Duodenal mucosa (tissue), 2 donors: Measurements from ENCODE around the gene SIRT2.
"Not testable (repeated sequence)": the region's sequence is repeated elsewhere in the genome, so short reads cannot be mapped to it uniquely, and the experiment has no call there.

Source experiments
- H3K27ac ChIP-seq: one replicate; pipeline ENCODE4 v1.7.0; 2013; ENCODE audit warnings: low read depth, low read length
- H3K27me3 ChIP-seq, 2 donors: one replicate each; pipeline ENCODE4 v1.7.0; 2013; ENCODE audit warnings: low read length in 2 of 2, control low read depth in 1 of 2; ENCODE audit not compliant: insufficient read depth in 2 of 2, control insufficient read depth in 1 of 2
- H3K36me3 ChIP-seq, 2 donors: one replicate each; pipeline ENCODE4 v1.7.0; 2013; ENCODE audit warnings: low read length in 2 of 2, control low read depth in 1 of 2; ENCODE audit not compliant: insufficient read depth in 2 of 2, control insufficient read depth in 1 of 2
- H3K4me1 ChIP-seq, 2 donors: one replicate each; pipeline ENCODE4 v1.7.0; 2013; ENCODE audit warnings: low read length in 2 of 2, control low read depth in 1 of 2; ENCODE audit not compliant: insufficient read depth in 2 of 2, control insufficient read depth in 1 of 2
- H3K4me3 ChIP-seq, 2 donors: one replicate each; pipeline ENCODE4 v1.7.0; 2013; ENCODE audit warnings: low read length in 2 of 2, low read depth in 1 of 2
- H3K9ac ChIP-seq, 2 donors: one replicate each; pipeline ENCODE4 v1.7.0; 2013; ENCODE audit warnings: low read length in 2 of 2, low read depth in 1 of 2
- H3K9me3 ChIP-seq, 2 donors: one replicate each; pipeline ENCODE4 v1.7.0; 2013; ENCODE audit warnings: low read length in 2 of 2, control low read depth in 1 of 2; ENCODE audit not compliant: control insufficient read depth in 1 of 2

Gene SIRT2

DNA sequence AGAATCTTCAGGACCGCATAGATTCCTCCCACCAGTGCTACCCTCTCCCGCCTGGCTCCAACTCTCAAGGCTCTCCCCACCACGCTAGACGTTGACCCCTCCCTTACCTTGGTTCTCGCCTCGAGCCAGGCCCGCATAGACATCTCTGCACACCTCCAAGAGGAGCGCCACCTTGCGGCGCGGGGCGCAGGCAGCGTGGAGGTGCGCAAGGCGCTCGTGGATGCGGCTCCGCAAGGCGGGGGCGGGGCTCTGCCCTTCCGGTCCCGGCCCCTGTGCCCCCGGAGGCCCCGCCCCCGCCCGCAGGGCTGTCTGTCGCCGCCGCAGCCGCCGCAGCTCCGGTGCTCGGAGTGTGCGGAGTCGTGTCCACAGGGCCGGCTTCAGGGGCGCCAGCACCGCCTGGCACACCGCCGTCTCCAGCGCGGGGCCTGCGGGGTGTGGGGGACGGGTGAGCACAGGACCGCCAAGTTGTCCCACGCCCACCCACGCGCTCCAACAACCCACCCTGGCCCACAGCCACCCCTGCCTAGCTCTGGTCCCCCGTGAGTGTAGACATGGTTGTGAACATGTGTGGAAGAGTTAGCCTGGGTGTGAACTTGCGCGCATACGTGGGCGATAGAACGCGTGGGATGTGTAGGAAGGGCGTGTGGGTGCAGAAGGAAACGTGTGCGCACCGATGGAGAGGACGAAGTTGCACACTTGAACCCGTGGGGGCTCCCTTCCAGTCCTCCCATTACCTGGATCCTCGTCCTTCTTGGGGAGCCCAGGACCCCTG is 29.4 kb downstream of the SIRT2 start:
- Histone ChIP-seq H3K4me3 (peak overlapping the region; percentile 73 to 75), H3K27me3 (no peaks in the 10 kb centered on the region), H3K4me1 (peaks cover 5 to 14% of the 10 kb centered on the region in 2 donors), H3K9me3 (no peaks in the 10 kb centered on the region), H3K27ac (no peak overlapping the region), H3K9ac (peak overlapping the region; percentile 47 to 69), H3K36me3 (no peaks in the 10 kb centered on the region)

DNA sequence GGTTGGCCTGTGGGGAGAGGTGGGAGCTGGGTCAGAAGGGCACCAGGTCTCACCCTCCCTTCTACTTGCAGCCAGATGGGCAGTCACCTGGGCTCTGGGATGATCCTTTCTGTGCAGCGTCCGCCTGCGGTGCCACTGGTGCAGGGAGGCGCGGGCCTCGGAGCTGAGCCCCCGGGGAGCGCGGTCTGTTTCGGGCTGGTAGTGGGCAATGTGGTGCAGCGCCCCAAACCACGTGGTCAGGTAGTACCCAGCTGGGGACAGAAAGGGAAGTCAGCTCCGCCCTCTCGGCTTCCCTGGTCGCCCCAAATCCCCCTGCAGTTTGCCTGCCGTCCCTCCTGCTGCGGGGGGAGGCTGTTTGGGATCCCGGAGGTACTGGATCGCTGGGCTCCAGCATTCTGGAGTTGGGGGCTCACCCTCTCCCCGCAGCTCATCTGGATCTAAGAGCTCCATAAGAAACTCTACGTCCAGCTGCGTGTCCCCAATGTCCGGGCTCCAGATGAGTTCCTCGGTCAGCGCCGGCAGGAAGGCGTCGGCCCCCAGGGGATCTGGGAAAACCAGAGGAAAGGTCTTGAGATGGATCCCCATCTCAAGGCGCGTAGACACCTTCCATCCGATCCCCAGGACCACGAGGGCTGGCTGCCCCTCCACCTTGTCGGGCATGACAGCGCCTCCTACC is 30.1 kb downstream of the SIRT2 start:
- Histone ChIP-seq H3K27ac (no peak overlapping the region), H3K9ac (peak overlapping the region; percentile 47 to 69), H3K9me3 (no peaks in the 10 kb centered on the region), H3K4me1 (peaks cover 12 to 21% of the 10 kb centered on the region in 2 donors), H3K36me3 (no peaks in the 10 kb centered on the region), H3K27me3 (no peaks in the 10 kb centered on the region), H3K4me3 (peak overlapping the region; percentile 73 to 75)

DNA sequence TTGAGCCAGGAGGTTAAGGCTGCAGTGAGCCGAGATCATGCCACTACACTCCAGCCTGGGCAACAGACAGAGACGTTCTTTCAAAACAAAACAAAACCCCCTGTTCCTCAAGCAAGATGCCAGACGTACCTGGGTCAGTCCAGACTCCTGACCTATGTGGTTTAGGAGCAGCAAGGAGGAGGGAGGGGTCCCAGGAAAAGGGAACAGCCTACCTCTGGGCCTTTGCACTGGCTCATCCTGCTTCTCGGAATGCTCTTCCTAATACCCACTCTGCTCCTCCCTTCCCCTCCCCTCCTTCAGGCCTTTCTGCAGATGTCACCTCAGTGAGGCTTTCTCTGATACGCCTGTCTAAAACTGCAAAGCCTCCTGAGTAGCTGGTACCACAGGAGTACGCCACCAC is 30.9 kb downstream of the SIRT2 start:
- no peak overlapping the region for H3K27ac ChIP-seq
- H3K36me3 ChIP-seq = no peaks in the 10 kb centered on the region
- H3K27me3 ChIP-seq = no peaks in the 10 kb centered on the region

DNA sequence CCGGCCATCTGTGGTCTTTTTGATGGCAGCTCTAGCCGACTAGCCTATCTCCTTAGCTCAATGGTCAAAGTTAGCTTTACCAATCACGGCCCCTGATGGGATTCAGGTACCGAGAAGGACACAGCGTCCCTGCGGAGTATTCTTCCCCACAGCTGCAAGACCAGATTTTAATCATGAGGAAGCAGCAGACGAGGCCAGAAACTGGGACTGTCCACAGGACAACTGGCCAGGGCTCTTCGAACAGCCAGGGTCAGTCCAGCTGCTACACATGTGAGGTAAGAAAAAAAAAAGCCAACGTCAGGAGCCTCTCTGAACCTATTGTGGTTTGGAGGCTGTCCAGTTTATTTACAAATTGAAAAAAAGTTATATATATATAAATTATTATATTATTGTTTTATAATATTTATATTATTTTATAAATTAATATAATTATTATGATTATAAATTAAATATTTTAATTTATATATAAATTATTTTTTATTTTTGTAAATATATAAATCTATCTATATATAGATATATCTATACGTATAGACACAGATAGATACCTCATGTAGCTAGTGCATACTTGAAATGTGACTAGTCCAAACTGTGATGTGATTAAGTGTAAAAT is 32.1 kb downstream of the SIRT2 start:
- peaks cover 17 to 27% of the 10 kb centered on the region in 2 donors for H3K4me1 ChIP-seq
- no peaks in the 10 kb centered on the region for H3K27me3 ChIP-seq
- H3K9ac ChIP-seq = no peak overlapping the region
- H3K36me3 ChIP-seq = no peaks in the 10 kb centered on the region
- no peak overlapping the region for H3K4me3 ChIP-seq
- H3K27ac ChIP-seq = no peak overlapping the region
- no peaks in the 10 kb centered on the region for H3K9me3 ChIP-seq

More for the DNA sequence above, 30.9 kb downstream of the SIRT2 start:
- Histone ChIP-seq H3K9ac (no peak overlapping the region), H3K9me3 (no peaks in the 10 kb centered on the region), H3K4me3 (no peak overlapping the region), H3K4me1 (peaks cover 13 to 23% of the 10 kb centered on the region in 2 donors)

DNA sequence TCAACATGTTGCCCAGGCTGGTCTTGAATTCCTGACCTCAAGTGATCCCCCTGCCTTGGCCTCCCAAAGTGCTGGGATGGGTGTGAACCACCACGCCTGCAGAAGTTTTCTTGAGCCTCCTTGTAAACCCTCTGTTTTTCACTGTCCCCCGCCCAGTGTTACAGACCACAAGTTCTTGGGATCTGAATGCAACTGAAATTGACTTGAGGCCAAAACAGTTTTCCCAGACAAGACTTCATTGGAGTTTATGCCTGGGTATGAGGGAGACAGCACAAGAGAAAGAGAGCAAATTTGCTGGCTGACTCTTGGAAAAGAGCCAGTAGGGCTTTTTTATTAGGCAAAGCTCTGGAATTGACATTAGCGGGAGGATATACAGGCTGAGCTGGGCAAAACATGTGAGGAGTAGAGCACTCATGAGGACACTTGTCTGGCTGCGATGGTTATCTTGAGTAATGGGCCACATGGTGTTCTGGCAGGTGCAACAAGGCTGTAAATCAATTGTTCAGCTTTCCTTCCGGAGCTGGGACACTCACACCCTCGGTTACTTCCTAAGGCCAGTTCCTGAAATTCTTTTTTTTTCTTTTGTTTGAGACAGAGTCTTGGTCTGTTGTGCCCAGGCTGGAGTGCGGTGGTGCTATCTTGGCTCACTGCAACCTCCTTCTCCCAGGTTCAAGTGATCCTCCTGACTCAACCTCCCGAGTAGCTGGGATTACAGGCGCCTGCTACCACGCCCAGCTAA is 36.9 kb downstream of the SIRT2 start:
- H3K27ac ChIP-seq = no peak overlapping the region

DNA sequence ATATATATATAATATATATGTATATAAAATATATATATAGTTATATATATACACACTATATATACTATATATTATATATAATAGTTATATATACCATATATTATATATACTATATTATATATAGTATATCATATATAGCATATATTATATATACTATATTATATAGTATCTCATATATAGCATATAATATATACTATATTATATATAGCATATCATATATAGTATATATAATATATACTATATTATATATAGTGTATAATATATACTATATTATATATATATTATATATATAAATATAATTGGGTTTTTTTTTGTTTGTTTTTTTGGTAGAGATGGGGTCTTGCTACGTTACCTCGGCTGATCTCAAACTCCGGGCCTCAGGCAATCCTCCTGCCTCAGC is 38.0 kb downstream of the SIRT2 start:
- Histone ChIP-seq H3K9ac (no peak overlapping the region), H3K36me3 (no peaks in the 10 kb centered on the region), H3K4me1 (peaks cover 26 to 31% of the 10 kb centered on the region in 2 donors), H3K27me3 (no peaks in the 10 kb centered on the region), H3K4me3 (no peak overlapping the region), H3K27ac (no peak overlapping the region), H3K9me3 (no peaks in the 10 kb centered on the region)

More for the DNA sequence above, 36.9 kb downstream of the SIRT2 start:
- Histone ChIP-seq H3K4me3 (no peak overlapping the region), H3K36me3 (no peaks in the 10 kb centered on the region), H3K9me3 (no peaks in the 10 kb centered on the region), H3K4me1 (peaks cover 25 to 28% of the 10 kb centered on the region in 2 donors), H3K27me3 (no peaks in the 10 kb centered on the region), H3K9ac (no peak overlapping the region)

DNA sequence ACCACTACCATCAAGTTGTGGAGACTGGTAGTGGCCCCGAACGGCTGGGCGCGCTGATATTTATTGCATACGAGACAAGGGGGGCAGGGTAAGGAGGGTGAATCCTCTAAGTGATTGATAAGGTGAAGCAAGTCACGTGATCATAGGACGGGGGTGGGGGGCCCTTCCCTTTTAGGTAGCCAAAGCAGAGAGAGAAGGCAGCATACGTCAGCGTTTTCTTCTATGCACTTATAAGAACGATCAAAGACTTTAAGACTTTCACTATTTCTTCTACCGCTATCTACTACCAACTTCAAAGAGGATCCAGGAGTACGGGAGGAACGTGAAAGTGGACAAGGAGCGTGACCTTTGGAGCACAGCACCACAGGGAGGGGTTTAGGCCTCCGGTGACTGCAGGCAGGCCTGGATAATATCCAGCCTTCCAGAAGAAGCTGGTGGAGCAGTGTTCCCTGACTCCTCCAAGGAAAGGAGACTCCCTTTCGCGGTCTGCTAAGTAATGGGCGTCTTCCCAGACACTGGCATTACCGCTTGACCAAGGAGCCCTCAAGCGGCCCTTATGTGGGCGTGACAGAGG is 39.7 kb downstream of the SIRT2 start:
- not testable (repeated sequence) for H3K27ac ChIP-seq, H3K9me3 ChIP-seq, H3K9ac ChIP-seq, H3K36me3 ChIP-seq, H3K4me3 ChIP-seq, H3K27me3 ChIP-seq
- H3K4me1 ChIP-seq = peaks cover 18 to 23% of the 10 kb centered on the region in 2 donors

DNA sequence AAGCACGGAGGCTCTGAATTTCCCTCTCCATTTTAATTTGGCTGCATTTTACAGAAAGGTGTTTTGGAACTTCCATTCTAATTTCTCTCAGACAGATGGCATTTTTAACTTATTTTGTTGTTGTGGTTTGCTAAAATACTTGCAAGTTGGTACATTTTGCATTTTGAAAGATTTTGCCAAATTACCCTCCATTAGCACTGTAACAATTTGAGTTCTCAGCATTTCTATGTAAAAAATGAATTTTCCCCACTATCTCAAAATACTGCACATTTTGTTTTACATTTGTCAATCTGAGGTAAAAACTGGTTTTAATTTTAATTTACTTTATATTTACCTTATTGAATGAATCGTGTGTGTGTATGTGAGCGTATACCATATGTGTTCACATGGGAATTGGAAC is 42.6 kb downstream of the SIRT2 start:
- Histone ChIP-seq H3K27me3 (no peaks in the 10 kb centered on the region), H3K9me3 (no peaks in the 10 kb centered on the region), H3K36me3 (no peaks in the 10 kb centered on the region), H3K4me1 (peaks cover 14 to 19% of the 10 kb centered on the region in 2 donors), H3K4me3 (no peak overlapping the region), H3K9ac (no peak overlapping the region), H3K27ac (no peak overlapping the region)

DNA sequence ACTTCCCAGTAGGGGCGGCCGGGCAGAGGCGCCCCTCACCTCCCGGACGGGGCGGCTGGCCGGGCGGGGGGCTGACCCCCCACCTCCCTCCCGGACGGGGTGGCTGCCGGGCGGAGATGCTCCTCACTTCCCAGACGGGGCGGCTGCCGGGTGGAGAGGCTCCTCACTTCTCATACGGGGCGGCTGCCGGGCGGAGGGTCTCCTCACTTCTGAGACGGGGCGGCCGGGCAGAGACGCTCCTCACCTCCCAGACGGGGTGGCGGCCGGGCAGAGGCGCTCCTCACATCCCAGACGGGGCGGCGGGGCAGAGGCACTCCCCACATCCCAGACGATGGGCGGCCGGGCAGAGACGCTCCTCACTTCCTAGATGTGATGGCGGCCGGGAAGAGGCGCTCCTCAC is 43.7 kb downstream of the SIRT2 start:
- H3K9ac ChIP-seq, H3K27ac ChIP-seq, H3K27me3 ChIP-seq, H3K36me3 ChIP-seq, H3K9me3 ChIP-seq, H3K4me3 ChIP-seq: not testable (repeated sequence)
- H3K4me1 ChIP-seq = peaks cover 11 to 26% of the 10 kb centered on the region in 2 donors
